LNCAP (cell line): ENCODE measurements around the gene DNAJC19.

Source experiments
- TF ChIP-seq, protein P1 (sequence below): fragments of 450-650 bp; IDR thresholded peaks from 2 replicates; pipeline ENCODE4 v1.5.1; 2017; ENCODE audit warnings: mild to moderate bottlenecking

Gene DNAJC19

DNA sequence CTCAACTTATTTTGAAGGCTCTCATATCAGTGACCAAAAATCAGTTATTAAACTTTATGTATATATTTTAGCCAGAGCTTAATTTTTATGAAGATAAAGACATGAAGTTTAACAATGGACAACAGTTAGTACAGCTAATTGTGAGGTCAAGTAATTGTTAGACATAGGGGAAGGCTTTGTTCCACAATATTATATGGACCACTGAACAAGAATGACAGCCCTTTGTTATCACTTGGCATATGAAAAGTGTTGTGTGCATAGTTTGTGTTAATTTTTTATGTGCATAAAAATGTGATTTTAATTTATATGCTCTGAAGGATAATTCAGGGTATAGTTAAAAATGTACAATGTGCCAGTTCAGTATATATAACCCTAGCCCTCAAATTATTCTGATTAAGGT is 12.0 kb downstream of the DNAJC19 start:
- TF ChIP-seq, protein P1, sequence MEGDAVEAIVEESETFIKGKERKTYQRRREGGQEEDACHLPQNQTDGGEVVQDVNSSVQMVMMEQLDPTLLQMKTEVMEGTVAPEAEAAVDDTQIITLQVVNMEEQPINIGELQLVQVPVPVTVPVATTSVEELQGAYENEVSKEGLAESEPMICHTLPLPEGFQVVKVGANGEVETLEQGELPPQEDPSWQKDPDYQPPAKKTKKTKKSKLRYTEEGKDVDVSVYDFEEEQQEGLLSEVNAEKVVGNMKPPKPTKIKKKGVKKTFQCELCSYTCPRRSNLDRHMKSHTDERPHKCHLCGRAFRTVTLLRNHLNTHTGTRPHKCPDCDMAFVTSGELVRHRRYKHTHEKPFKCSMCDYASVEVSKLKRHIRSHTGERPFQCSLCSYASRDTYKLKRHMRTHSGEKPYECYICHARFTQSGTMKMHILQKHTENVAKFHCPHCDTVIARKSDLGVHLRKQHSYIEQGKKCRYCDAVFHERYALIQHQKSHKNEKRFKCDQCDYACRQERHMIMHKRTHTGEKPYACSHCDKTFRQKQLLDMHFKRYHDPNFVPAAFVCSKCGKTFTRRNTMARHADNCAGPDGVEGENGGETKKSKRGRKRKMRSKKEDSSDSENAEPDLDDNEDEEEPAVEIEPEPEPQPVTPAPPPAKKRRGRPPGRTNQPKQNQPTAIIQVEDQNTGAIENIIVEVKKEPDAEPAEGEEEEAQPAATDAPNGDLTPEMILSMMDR: no peak

DNA sequence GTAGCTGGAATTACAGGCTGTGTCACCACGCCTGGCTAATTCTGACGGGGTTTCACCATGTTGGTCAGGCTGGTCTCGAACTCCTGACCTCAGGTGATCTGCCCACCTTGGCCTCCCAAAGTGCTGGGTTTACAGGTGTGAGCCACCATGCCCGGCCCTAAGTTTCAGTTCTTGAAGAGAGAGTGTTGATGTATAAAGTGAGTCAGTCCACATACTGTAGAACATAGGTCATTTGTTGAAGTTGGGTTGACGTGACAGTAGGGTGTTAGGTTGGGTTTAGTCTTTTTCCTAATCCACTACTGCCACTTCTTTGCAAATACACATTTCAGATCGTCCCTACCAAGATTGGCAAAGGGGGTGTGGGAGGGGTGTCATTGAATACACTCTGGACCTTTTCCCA is 15.2 kb downstream of the DNAJC19 start:
- TF ChIP-seq, protein P1: no peak

DNA sequence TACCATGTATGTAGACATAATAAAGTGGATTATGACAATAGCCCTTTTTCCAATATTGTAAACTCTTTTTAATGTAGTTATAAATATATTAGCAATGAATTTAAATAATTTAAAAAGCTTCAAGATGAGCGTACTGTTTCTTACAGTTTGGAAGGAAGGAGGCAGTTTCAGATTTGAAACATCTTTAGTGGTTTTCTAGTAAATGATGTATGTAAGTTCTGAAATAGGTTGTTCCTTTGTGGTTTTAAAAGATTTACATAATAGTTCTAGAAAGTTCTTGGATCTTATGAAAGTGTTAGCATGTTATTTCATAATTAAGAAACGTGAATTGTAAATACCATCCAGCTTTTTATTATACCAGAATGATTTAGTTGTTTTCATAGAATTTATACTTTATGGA is 16.0 kb downstream of the DNAJC19 start:
- TF ChIP-seq, protein P1: no peak

DNA sequence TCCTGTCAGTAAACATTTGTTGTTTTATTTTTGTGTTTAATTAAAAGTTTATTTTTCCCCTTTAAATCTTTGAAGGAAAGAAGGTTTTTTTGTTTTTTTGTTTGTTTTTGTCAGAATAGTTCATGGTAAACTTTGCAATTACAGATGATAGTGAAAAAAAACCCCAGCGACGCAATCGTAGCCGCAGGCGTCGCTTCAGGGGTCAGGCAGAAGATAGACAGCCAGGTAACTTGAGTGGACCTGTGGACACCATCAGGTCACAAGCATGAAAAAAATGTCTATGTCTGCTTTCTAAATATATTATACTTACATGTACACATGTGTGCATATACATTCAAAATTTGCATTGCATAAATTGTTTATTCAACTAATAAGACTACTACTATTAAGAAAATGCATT is 18.6 kb downstream of the DNAJC19 start:
- TF ChIP-seq, protein P1: no peak

DNA sequence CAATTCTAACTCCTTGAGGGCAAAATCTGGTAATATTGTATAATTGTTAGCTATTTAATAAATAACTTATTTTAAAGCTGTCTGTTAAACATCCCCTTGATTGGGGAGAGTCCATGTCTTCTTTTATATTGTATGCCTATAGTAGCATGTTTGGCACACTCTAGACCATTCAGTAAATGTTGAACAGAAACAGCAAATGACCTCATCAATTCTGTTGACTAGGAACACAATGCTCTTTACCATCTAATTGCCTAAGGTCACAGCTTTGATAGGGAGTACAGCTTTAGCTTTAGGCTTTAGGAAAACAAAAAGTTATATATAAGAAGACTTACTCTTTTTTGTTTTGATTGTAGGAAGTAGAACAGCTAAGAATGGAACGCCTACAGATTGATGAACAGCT is 27.0 kb downstream of the DNAJC19 start:
- TF ChIP-seq, protein P1: no peak

DNA sequence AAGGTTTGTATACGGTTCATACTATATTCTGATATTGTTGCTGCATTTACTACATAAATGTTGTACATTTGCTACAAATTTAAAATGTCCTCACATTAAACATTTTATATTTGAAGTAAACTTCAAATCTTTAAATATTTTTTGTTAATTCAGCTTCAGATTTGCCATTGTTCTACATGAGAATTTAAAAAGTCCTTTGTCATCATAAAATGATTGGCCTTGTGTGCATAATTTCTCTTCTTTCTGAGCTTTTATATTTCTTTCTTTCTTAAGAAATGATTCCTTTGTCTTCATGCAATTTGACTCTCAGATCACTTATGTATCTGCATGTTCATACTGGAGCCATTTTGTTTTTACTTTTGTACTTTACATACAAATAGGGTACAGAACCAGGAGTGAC is 28.0 kb downstream of the DNAJC19 start:
- TF ChIP-seq, protein P1: no peak

DNA sequence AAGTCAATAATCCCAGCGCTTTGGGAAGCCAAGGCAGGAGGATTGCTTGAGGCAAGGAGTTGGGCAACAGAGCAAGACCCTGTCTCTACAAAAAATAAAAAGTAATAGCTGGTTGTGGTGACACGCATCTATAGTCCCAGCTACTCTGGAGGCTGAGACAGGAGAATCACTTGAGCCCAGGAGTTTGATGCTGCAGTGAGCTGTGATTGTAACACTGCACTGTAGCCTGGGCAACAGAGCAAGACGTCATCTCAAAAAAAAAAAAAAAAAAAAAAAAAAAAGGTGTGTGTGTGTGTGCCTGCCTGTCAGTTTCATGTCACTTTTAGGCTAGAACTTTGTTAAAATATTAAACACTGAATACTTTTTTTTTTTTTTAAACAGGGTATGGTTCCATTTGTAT is 28.4 kb downstream of the DNAJC19 start:
- TF ChIP-seq, protein P1: no peak

DNA sequence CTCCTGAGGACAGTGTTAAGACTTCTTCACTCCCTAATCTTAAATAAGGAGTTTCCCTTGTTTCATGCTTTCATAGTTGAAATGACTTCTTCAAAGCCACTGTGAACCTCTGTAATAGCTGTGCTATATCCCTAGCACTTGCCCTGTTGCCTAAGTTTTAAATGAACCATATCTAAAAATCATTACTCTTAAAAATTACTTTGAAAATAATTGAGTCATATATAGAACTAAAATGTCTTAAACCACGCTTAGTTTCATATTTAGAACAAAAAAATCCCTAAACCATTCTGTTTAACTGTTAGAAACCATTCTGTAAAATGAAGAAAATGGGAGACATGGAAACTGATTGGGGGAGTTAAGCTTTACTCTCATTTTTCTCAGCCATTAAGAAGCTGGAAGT is 29.8 kb downstream of the DNAJC19 start:
- TF ChIP-seq, protein P1: no peak
